Activated naive CD8-positive, alpha-beta T cell treated with anti-CD3 and anti-CD28 coated beads, Interleukin-2, amount 50 U/mL, for 16 hours (primary cell): ENCODE data around the gene ASNS.
A peak's percentile ranks its signal among the peaks of the same experiment; 100 is the strongest.

ENCODE experiments used
- DNase-seq: peaks from one replicate; pipeline ENCODE4 v3.0.0-alpha.2; 2020; ENCODE audit warnings: low read depth, low spot score

The ASNS gene

GRCh38 chr7:97842772-97843345, 29.3 kb downstream of the ASNS start:
- DNase-seq: no peak

GRCh38 chr7:97842006-97842405, 30.2 kb downstream of the ASNS start:
- DNase-seq: no peak

GRCh38 chr7:97835296-97836138, 36.7 kb downstream of the ASNS start:
- peak; percentile 1 for DNase-seq

GRCh38 chr7:97819161-97819560, 53.0 kb downstream of the ASNS start:
- DNase-seq: no peak

GRCh38 chr7:97818066-97818663, 54.0 kb downstream of the ASNS start:
- DNase-seq: no peak
